Urothelium cell line (cell line): Measurements from ENCODE around the gene SEMA4D.

Experiments
- DNase-seq: peaks from one replicate; pipeline ENCODE4 v3.0.0; 2011; ENCODE audit warnings: low spot score, mixed read lengths
- FAIRE-seq: peaks from 2 replicates; lab custom pipeline; 2011; peaks lifted over from hg19 to GRCh38; lab: Jason Lieb, UNC

The SEMA4D gene, protein sequence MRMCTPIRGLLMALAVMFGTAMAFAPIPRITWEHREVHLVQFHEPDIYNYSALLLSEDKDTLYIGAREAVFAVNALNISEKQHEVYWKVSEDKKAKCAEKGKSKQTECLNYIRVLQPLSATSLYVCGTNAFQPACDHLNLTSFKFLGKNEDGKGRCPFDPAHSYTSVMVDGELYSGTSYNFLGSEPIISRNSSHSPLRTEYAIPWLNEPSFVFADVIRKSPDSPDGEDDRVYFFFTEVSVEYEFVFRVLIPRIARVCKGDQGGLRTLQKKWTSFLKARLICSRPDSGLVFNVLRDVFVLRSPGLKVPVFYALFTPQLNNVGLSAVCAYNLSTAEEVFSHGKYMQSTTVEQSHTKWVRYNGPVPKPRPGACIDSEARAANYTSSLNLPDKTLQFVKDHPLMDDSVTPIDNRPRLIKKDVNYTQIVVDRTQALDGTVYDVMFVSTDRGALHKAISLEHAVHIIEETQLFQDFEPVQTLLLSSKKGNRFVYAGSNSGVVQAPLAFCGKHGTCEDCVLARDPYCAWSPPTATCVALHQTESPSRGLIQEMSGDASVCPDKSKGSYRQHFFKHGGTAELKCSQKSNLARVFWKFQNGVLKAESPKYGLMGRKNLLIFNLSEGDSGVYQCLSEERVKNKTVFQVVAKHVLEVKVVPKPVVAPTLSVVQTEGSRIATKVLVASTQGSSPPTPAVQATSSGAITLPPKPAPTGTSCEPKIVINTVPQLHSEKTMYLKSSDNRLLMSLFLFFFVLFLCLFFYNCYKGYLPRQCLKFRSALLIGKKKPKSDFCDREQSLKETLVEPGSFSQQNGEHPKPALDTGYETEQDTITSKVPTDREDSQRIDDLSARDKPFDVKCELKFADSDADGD

GRCh38 chr9:89497978-89498851, at the start of gene SEMA4D:
TSS of gene SEMA4D (minus strand) at chr9:89498113. CDS start at chr9:89405456, 92,657 bp downstream.
- DNase-seq (peak; percentile 88), FAIRE-seq (peak; percentile 52)

DNA sequence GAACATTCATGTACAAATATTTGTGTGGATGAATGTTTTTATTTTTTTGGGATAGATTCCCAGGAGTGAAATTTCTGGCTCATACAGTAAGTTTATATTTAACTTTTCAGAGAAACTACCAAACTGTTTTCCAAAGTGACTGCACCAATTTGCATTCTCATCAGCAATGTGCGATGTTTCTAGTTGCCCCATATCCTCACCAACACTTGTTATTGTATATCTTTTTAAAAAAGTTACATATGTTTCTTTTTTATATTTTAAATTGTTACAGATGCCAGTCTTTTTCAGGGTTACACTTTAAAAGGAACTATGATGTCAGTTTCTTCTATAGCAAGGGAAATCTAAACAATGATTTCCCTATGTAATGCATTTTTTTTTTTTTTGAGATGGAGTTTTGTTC, 49.1 kb upstream of the SEMA4D start:
- FAIRE-seq (no peak), DNase-seq (no peak)

DNA sequence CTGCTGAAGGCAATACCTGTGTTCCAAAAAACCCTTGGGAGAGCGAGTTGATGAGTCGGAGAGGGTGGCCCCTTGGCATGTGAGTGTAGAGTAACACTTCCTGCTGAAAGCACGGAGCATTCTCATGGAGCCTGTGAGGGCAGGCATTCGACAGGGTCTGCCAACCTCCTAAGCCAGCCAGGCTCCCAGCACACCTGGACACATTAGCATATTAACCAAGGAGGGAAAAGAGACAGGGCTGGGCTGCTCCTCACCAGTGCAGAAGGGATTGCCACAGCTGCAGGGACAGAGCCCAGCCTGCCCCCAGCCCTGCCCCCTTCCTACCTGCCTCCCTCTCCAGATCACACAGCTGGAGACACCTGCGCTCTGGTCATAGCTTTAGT, 46.4 kb upstream of the SEMA4D start:
- FAIRE-seq (no peak), DNase-seq (no peak)

- FAIRE-seq (no peak), DNase-seq (no peak)
These were observed 45.8 kb upstream of the SEMA4D start for GRCh38 chr9:89543621-89544278.

- DNase-seq (no peak), FAIRE-seq (no peak)
These were observed 45.2 kb upstream of the SEMA4D start for GRCh38 chr9:89543111-89543510.

- FAIRE-seq (no peak), DNase-seq (no peak)
These were observed 44.6 kb upstream of the SEMA4D start for GRCh38 chr9:89542401-89543021.

- no peak for FAIRE-seq
- DNase-seq = no peak
These were observed 43.9 kb upstream of the SEMA4D start for GRCh38 chr9:89541798-89542197.

DNA sequence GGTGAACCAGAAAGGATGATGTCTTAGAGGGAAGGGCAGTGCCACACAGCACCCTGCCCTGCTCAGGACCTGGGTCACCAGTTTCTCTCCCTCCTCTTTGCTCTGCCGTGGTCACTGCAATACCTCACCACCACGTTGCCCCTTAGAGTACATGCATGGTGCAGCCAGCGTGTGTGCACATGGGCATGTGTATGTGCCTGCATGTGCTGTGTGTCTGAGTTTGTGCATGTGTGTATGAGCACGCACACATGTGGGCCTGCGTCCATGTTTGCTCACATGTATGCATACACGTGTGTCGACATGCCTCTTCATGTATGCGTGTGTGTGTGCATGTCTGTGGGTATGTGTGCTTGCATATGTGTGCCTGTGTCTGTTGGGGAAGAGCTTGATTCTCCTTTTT, 41.5 kb upstream of the SEMA4D start:
- peak; percentile 40 for FAIRE-seq

DNA sequence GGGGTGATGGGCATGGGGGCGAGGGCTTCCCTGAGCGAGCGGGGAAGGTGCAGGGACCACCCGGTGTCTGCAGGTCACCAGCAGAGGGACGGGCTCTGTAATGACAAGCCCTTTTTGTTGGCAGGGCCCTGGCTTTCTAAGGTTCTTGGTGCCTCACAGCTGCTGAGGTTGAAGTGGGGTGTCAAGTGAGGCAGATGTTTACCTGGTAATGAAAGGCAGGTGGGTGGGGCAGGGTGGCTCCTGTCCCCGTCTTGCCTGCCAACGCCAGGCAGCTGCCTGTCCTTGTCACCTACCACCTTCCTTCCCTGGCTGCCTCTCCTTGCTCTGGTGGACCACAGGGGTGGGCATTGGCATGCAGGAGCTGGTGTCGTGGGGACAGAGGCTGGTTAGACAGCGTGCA, 41.0 kb upstream of the SEMA4D start:
- FAIRE-seq (no peak), DNase-seq (no peak)

More for the DNA sequence above, 41.5 kb upstream of the SEMA4D start:
- DNase-seq = no peak

GRCh38 chr9:89537166-89537565, 39.3 kb upstream of the SEMA4D start:
- DNase-seq (no peak), FAIRE-seq (no peak)

GRCh38 chr9:89536600-89536999, 38.7 kb upstream of the SEMA4D start:
- DNase-seq (no peak), FAIRE-seq (no peak)

DNA sequence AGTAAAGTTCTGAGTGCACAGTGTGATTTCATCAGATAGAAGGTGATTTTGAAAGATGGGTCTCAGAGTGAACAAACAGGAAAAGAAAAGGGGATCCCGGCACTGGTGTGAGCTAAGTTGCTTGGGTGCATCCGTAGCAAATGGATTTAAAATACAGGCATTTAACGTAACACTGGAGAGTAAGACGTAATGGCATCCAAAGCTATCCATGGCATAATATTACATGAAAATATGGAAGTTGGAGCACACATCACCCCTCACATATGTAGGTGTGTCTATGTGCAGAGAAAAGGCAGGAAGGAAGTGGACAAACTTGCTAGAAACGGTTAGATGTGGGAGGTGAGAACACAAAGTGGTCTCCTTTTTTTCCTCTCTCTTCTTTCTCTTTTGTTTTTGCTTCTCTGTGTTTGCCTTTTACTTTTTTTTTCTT, 38.2 kb upstream of the SEMA4D start:
- FAIRE-seq = no peak
- no peak for DNase-seq

DNA sequence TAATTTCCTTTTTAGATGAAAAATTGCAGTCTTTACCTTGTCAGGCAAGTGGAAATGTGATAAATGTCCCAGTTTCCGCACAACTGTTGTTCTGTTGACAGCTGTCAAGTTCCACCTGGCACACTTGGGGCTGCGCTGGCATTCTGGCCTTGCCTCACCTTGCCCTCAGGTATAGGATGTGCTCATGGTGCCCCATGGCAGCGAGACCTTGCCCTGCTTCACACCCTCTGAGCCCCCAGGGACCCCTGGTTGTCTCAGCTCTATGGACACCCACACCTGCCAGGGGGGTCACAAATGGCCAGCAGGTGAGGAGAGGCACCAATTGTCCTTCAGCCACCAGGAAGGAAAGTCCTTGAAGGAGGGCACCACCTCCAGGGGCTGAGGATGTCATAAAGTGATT, 37.5 kb upstream of the SEMA4D start:
- FAIRE-seq (no peak), DNase-seq (no peak)

- FAIRE-seq = peak; percentile 82
- no peak for DNase-seq
These were observed 36.8 kb upstream of the SEMA4D start for GRCh38 chr9:89534515-89535287.

DNA sequence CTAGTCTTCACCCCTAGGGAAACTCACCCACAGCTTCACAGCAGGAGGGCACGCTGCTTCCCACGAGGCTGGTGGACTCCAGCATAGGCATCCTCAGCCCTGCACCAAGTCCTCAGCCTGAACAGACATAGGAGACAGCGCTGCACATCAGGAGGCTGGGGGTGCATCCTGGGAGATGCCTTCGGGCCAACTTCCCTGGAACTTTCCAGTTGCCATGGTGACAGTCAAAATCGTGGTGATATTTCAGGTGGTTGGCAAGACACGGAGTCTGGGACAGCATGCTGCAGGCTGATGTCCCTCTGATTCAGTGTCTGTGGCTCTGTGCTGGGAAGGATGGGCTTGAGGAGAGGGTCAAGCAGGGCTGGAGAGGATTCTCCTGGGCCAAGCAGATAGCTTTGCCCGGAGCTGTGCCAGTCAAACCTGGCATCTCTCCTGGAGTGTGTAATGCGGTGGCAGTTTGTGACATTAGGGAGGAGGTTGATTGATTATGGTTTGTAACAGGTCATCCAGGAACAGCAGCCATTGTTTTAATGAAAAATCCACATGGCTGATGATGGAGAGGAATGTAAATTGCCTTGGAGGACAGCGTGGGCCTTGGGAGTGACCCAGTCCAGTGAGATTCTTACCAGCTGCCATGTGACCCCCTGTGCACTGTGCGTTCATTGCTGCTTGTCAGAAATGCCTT, 35.6 kb upstream of the SEMA4D start:
- FAIRE-seq (no peak), DNase-seq (no peak)

DNA sequence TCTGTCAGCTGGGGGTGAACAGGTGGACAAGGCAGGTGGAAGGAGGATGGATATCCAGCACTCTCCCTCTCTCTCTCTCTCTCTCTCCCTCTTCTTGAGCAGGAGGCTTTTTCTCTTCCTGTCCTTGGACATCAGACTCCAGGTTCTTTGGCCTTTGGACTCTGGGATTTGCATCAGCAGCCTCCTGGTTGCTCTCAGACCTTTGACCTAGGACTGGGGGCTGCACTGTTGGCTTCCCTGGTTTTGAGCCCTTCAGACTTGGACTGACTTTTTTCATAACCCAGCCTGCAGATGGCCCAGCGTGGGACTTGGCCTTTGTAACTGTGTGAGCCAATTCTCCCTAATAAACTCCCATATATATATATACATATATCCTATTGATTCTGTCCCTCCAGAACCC, 35.0 kb upstream of the SEMA4D start:
- FAIRE-seq (no peak), DNase-seq (no peak)

- DNase-seq = no peak
These were observed 34.6 kb upstream of the SEMA4D start for GRCh38 chr9:89532478-89532877.

GRCh38 chr9:89531766-89532165, 33.9 kb upstream of the SEMA4D start:
- no peak for FAIRE-seq
- no peak for DNase-seq

More at GRCh38 chr9:89532478-89532877, 34.6 kb upstream of the SEMA4D start:
- no peak for FAIRE-seq

DNA sequence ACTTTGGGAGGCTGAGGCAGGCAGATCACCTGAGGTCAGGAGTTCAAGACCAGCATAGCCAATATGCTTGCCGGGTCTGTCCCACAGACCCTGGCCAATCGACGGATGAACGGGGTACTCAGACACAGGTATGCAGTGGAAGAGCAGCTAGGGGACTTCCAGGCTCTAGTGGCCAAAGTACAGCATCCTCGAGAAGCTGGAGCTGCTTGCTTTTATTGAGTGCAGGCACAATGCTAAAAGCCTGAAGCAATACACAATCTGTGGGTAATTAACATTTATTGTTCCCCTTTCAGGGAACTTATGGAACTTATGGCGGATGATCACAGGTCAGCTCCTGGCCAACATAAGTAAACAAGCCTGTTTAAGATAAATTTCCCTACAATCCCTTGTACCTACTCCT, 32.8 kb upstream of the SEMA4D start:
- FAIRE-seq (no peak), DNase-seq (no peak)
